Gastrocnemius medialis (tissue), 4 donors: ENCODE measurements around the gene HSPB7.

ENCODE experiments used
- CTCF ChIP-seq, 5 experiments: fragments of 450-650 bp in 3 of 5; fragments of 200-600 bp in 2 of 5; sonication (generic) in 2 of 5; IDR thresholded peaks in 4 of 5; conservative IDR thresholded peaks in 1 of 5; 1 replicate in 4 of 5; 2 replicates in 1 of 5; pipeline ENCODE4 v1.5.1; 2016 to 2019; ENCODE audit warnings: antibody characterized with exemption in 5 of 5, mild to moderate bottlenecking in 3 of 5, moderate library complexity in 3 of 5
- POLR2A ChIP-seq, 2 donors: fragments of 450-650 bp; IDR thresholded peaks; one replicate each; pipeline ENCODE4 v1.6.1; 2017; ENCODE audit warnings: antibody characterized with exemption in 2 of 2, mild to moderate bottlenecking in 2 of 2, moderate library complexity in 2 of 2

- TF ChIP-seq CTCF (IDR thresholded peaks at IDR 0.05 in 4 of 5, conservative IDR thresholded peaks at IDR 0.05 in 1 of 5): no peak
- TF ChIP-seq POLR2A (IDR thresholded peaks at IDR 0.05): no peak
Measured at GRCh38 chr1:16010837-16011236, 7.0 kb downstream of the HSPB7 start.
